ENCODE data around the gene SLC66A2. TPM values are rescaled to one million over a fixed set of nuclear protein-coding genes. Genes with fewer than 3 reads are reported as not detected.
A peak's percentile ranks its signal among the peaks of the same experiment; 100 is the strongest.

SLC66A2 gene
- total RNA-seq, 1 donor from 2014 or later: 35.1 TPM

DNA sequence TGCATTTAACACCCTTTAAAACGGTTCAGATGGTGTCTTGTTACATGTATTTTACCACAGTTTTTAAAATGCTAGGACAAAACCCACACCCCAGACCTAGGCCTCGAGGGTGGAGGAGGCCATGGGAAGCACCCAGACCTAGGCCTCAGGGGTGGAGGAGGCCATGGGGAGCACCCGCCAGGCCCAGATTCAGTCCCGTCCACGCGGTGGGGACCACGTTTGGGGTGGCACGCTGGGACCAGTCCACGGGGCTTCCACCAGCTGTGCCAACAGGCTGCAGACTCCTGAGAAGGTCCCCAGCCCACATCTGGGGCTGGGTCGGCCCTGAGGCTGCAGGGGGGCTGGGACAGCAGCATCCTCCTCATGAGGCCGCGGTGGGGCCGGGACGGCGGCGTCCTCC is 63.4 kb downstream of the SLC66A2 start:
- H3K27me3 Mint-ChIP-seq (ENCODE audit: unreplicated experiment): no peaks in the 10 kb centered on the region
- H3K36me3 Mint-ChIP-seq (ENCODE audit: unreplicated experiment): no peaks in the 10 kb centered on the region
- no peak overlapping the region for H3K4me3 Mint-ChIP-seq (ENCODE audit: unreplicated experiment)
- DNase-seq (ENCODE audit: extremely low spot score, unreplicated experiment): no peak
- no peak overlapping the region for H3K27ac Mint-ChIP-seq (ENCODE audit: unreplicated experiment)
- H3K9me3 Mint-ChIP-seq (ENCODE audit: unreplicated experiment): peaks cover 30% of the 10 kb centered on the region
- TF ChIP-seq, protein P1, sequence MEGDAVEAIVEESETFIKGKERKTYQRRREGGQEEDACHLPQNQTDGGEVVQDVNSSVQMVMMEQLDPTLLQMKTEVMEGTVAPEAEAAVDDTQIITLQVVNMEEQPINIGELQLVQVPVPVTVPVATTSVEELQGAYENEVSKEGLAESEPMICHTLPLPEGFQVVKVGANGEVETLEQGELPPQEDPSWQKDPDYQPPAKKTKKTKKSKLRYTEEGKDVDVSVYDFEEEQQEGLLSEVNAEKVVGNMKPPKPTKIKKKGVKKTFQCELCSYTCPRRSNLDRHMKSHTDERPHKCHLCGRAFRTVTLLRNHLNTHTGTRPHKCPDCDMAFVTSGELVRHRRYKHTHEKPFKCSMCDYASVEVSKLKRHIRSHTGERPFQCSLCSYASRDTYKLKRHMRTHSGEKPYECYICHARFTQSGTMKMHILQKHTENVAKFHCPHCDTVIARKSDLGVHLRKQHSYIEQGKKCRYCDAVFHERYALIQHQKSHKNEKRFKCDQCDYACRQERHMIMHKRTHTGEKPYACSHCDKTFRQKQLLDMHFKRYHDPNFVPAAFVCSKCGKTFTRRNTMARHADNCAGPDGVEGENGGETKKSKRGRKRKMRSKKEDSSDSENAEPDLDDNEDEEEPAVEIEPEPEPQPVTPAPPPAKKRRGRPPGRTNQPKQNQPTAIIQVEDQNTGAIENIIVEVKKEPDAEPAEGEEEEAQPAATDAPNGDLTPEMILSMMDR (IDR thresholded peaks at IDR 0.05): no peak
- H3K4me1 Mint-ChIP-seq (ENCODE audit: unreplicated experiment): no peaks in the 10 kb centered on the region

DNA sequence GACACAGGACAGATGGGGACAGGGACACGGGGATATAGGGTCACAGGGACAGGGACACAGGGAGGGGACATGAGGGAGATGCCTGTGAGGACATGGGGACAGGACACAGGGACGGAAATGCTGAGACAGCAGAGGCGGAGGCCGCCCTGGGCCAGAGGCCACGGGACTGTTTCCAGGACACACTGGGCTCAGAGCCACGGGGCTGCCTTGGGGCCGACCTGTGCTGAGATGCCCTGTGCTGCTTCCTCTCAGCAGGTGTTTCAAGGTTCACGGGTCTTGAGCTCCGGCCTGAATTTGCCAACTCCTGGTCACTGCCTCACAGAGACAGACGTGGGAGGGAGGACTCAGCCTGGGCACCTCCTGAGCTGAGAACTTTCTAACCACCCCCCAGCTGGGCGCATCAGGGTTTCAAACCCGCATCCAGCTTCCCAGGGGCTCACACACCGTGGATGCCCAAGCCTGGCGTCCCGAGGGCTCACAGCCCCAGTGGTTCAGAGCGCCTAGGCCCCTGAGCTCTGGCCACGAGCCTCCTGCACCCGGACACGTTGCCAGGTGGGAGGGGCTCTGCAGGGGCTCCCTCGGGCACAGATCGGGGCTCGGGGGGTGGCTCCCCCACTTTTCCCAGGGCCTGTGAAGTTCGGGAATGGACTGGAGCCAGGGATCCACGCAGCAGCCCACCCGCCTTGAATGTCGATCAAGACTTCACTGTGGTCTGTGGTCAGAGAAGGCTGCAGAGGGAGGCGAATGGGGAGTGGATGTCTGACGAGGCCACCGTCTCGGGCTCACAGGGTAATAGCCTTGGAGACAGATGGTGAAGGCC is 64.1 kb downstream of the SLC66A2 start:
- TF ChIP-seq, protein P1 (IDR thresholded peaks at IDR 0.05): no peak
- H3K4me3 Mint-ChIP-seq (ENCODE audit: unreplicated experiment): no peak overlapping the region
- H3K4me1 Mint-ChIP-seq (ENCODE audit: unreplicated experiment): no peaks in the 10 kb centered on the region
- peaks cover 24% of the 10 kb centered on the region for H3K9me3 Mint-ChIP-seq (ENCODE audit: unreplicated experiment)
- H3K27me3 Mint-ChIP-seq (ENCODE audit: unreplicated experiment): no peaks in the 10 kb centered on the region
- H3K27ac Mint-ChIP-seq (ENCODE audit: unreplicated experiment): no peak overlapping the region
- no peaks in the 10 kb centered on the region for H3K36me3 Mint-ChIP-seq (ENCODE audit: unreplicated experiment)
- no peak for DNase-seq (ENCODE audit: extremely low spot score, unreplicated experiment)

DNA sequence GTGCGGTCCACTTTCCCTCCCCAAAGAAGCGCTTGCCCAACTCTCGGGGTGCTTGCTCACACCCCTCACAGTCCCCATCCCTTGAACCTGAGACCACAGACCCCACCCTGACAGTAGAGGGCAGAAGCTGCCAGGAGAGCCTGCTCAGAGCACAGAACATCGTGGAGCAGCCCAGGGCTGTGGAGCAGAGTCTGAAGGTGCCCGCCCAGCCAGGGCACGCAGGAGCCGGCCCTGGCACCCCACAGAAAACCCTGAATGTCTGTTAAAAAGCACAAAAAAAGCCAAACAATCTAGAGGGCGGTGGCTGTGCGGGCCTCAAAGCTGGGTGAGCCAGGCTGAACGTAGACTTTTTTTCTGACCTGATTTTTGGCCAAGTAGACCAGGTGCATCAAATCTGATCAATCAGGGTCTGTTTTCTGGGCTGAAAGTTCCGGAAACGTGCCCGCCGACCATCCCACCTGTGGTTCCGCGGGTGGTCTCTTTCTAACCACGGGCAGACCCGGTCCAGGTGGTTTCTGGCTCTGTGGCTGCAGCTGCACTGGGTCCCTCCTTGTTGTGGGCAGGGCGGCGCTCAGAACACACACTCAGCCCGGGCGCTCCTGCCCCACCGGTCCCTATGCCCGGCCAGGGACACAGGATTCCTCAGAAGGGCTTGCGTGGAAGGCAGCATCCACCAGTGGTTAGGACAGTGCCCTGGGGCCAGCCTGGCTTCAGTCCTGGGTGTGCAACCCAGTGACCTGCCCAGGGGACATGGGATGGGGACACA is 66.3 kb downstream of the SLC66A2 start:
- H3K36me3 Mint-ChIP-seq (ENCODE audit: unreplicated experiment): no peaks in the 10 kb centered on the region
- H3K27ac Mint-ChIP-seq (ENCODE audit: unreplicated experiment): no peak overlapping the region
- H3K27me3 Mint-ChIP-seq (ENCODE audit: unreplicated experiment): no peaks in the 10 kb centered on the region
- peaks cover 29% of the 10 kb centered on the region for H3K9me3 Mint-ChIP-seq (ENCODE audit: unreplicated experiment)
- DNase-seq (ENCODE audit: extremely low spot score, unreplicated experiment): no peak
- H3K4me1 Mint-ChIP-seq (ENCODE audit: unreplicated experiment): no peaks in the 10 kb centered on the region
- no peak overlapping the region for H3K4me3 Mint-ChIP-seq (ENCODE audit: unreplicated experiment)
- TF ChIP-seq, protein P1 (IDR thresholded peaks at IDR 0.05): no peak

DNA sequence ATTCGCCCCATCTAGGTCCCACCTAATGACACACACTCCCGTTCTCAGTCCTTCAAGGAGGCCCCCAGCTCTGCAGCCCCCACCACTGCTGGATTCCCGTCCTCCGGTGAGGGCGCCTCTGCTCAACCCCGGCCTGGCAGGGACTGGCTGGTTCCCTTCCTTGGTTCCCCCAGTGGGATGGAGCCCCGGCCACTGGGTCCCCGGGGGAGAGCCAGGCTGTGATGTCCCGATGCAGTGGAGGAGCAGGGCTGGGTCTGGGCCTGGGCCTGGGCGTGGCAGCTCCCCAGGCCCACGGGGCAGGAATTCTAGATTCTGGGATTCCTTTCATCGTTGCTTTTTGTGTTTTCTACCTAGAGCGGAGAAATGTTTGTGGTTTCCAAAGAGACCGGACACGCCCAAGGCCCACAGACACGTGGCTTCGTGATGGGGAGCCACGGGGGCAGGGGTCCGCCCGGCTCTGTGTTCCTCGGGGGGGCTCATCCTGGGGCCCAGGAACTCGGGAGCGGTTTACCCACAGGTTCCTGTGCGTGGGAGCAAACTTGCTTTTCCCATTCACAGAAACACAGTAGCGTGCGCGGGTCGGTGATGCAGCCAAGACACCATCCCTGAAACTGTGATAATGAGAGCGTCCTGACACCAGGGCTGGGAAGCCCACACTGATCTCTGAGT is 67.0 kb downstream of the SLC66A2 start:
- Mint-ChIP-seq H3K36me3 (ENCODE audit: unreplicated experiment) (no peaks in the 10 kb centered on the region), H3K4me3 (ENCODE audit: unreplicated experiment) (no peak overlapping the region)
- DNase-seq (ENCODE audit: extremely low spot score, unreplicated experiment): peak; percentile 83

More for the DNA sequence above, 67.0 kb downstream of the SLC66A2 start:
- Mint-ChIP-seq H3K9me3 (ENCODE audit: unreplicated experiment) (peaks cover 29% of the 10 kb centered on the region), H3K4me1 (ENCODE audit: unreplicated experiment) (no peaks in the 10 kb centered on the region), H3K27ac (ENCODE audit: unreplicated experiment) (no peak overlapping the region), H3K27me3 (ENCODE audit: unreplicated experiment) (no peaks in the 10 kb centered on the region)
- TF ChIP-seq, protein P1 (IDR thresholded peaks at IDR 0.05): no peak
